Measurements from ENCODE around the gene CPNE2.

DNA sequence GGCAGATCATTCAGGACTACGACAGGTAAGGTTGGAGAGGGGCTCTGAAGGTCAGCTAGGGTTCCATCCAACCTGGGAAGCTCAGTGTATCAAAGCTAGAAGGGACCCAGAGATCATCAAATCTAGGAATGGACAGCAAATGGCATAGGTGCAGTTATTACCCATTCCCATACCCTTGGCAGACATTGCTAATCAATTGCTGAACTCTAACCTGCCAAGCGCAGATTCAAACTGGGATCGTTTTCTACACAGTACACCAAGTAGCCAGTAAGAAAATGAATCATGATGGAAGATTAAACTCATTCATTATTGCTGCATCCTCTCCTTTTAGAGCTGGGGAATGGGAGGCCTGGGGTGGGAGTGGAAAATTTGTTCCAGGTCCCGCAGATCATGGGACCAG lies 33.6 kb downstream of the CPNE2 start:
- TF ChIP-seq POLR2AphosphoS5 (IDR thresholded peaks at IDR 0.05) (no peak), EP300 (IDR thresholded peaks at IDR 0.05) (no peak), POLR2A (IDR thresholded peaks at IDR 0.05) (no peak)
- TF ChIP-seq, protein P1, sequence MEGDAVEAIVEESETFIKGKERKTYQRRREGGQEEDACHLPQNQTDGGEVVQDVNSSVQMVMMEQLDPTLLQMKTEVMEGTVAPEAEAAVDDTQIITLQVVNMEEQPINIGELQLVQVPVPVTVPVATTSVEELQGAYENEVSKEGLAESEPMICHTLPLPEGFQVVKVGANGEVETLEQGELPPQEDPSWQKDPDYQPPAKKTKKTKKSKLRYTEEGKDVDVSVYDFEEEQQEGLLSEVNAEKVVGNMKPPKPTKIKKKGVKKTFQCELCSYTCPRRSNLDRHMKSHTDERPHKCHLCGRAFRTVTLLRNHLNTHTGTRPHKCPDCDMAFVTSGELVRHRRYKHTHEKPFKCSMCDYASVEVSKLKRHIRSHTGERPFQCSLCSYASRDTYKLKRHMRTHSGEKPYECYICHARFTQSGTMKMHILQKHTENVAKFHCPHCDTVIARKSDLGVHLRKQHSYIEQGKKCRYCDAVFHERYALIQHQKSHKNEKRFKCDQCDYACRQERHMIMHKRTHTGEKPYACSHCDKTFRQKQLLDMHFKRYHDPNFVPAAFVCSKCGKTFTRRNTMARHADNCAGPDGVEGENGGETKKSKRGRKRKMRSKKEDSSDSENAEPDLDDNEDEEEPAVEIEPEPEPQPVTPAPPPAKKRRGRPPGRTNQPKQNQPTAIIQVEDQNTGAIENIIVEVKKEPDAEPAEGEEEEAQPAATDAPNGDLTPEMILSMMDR (IDR thresholded peaks at IDR 0.05), result no peak

All from upper lobe of left lung (tissue), 4 donors.